Left renal pelvis (tissue), 4 donors: ENCODE data around the gene EGR1. TPM values are rescaled to one million over a fixed set of nuclear protein-coding genes. Genes with fewer than 3 reads are reported as not detected.
"Not testable (repeated sequence)": the region's sequence is repeated elsewhere in the genome, so short reads cannot be mapped to it uniquely, and the experiment has no call there.

ENCODE experiments used
- DNase-seq, 4 donors: peaks; one replicate each; pipeline ENCODE4 v3.0.0-alpha.2; 2013; ENCODE audit warnings: low read depth in 4 of 4, low spot score in 3 of 4
- polyA plus RNA-seq, 4 donors: library from polyadenylated mRNA; unstranded; fragments of 120-200 nt; gene quantifications; one replicate each; pipeline ENCODE4 v1.2.1, GENCODE V29; 2013; ENCODE audit not compliant: insufficient read length in 4 of 4

The EGR1 gene
- polyA plus RNA-seq, 4 donors, result 35.2 to 2,794 (median 56.3) TPM

- DNase-seq, result no peak
Observed at GRCh38 chr5:138468133-138468965, 3.1 kb downstream of the EGR1 start.

- DNase-seq, result no peak
Observed at GRCh38 chr5:138468966-138469539, 3.8 kb downstream of the EGR1 start.

- no peak for DNase-seq
Observed at GRCh38 chr5:138469540-138470321, 4.5 kb downstream of the EGR1 start.

GRCh38 chr5:138470322-138471051, 5.2 kb downstream of the EGR1 start:
- no peak for DNase-seq

GRCh38 chr5:138471052-138471361, 5.7 kb downstream of the EGR1 start:
- DNase-seq, result no peak

- DNase-seq, result no peak
Observed at GRCh38 chr5:138472353-138472752, 7.1 kb downstream of the EGR1 start.

- DNase-seq, result not testable (repeated sequence)
Observed at GRCh38 chr5:138473151-138473550, 7.9 kb downstream of the EGR1 start.

- DNase-seq, result no peak
Observed at GRCh38 chr5:138476918-138477317, 11.6 kb downstream of the EGR1 start.

GRCh38 chr5:138482638-138483037, 17.4 kb downstream of the EGR1 start:
- no peak for DNase-seq

GRCh38 chr5:138488481-138488945, 23.2 kb downstream of the EGR1 start:
- no peak for DNase-seq

- no peak for DNase-seq
Observed at GRCh38 chr5:138489683-138490061, 24.4 kb downstream of the EGR1 start.

- DNase-seq, result no peak
Observed at GRCh38 chr5:138490648-138491283, 25.5 kb downstream of the EGR1 start.

- no peak for DNase-seq
Observed at GRCh38 chr5:138491284-138491648, 26.0 kb downstream of the EGR1 start.

- peak in 3 of 4 donors; percentile 62 to 72 (median 72) for DNase-seq
Observed at GRCh38 chr5:138491669-138492559, 26.6 kb downstream of the EGR1 start.

GRCh38 chr5:138492560-138493045, 27.3 kb downstream of the EGR1 start:
- no peak for DNase-seq

GRCh38 chr5:138495351-138495750, 30.1 kb downstream of the EGR1 start:
- DNase-seq, result no peak

GRCh38 chr5:138498376-138498775, 33.1 kb downstream of the EGR1 start:
- DNase-seq, result no peak

- DNase-seq, result no peak
Observed at GRCh38 chr5:138502121-138502520, 36.8 kb downstream of the EGR1 start.

GRCh38 chr5:138502521-138502920, 37.2 kb downstream of the EGR1 start:
- no peak for DNase-seq
